ENCODE data around the gene HOXD9. TPM values are rescaled to one million over a fixed set of nuclear protein-coding genes. Genes with fewer than 3 reads are reported as not detected.

HOXD9 gene
- total and polyA plus RNA-seq, 2 of the 8 experiments (the other 6 are each of a cell fraction or from before 2014, with no cell fraction given) = not detected

- Histone ChIP-seq H2AK5ac (ENCODE audit: low read depth, low read length) (no peak overlapping the region), H4K91ac (replicated peaks; ENCODE audit: insufficient read length, low read length) (no peak overlapping the region), H3K36me3 (ENCODE audit: control insufficient read depth in 2 of 4, insufficient read depth in 4 of 4, low read length in 3 of 4) (peaks cover 0 to 5% (median 0%) of the 10 kb centered on the region in 4 experiments; a peak in 1 of 8 replicates), H3K79me1 (ENCODE audit: low read depth, low read length) (no peaks in the 10 kb centered on the region), H3K27me3 (replicated peaks in 1 of 4; ENCODE audit: control insufficient read depth in 3 of 4, extremely low read depth in 1 of 4, insufficient read depth in 3 of 4, low read length in 3 of 4) (peaks cover 97 to 100% (median 100%) of the 10 kb centered on the region in 4 experiments), H2BK5ac (ENCODE audit: low read depth, low read length) (no peak overlapping the region), H2AFZ (ENCODE audit: low read length) (no peak overlapping the region), H2BK20ac (ENCODE audit: low read length) (no peak overlapping the region), H3K79me2 (ENCODE audit: control insufficient read depth in 1 of 2, insufficient read depth in 2 of 2, low read length in 2 of 2) (no peaks in the 10 kb centered on the region), H3K18ac (ENCODE audit: extremely low read depth, low read length) (no peak overlapping the region), H2BK15ac (ENCODE audit: low read length) (no peak overlapping the region), H3K23me2 (ENCODE audit: low read depth, low read length) (0 out of 2 replicates have a peak, but pooled peaks cover 2% of the 10 kb centered on the region), H2BK120ac (replicated peaks; ENCODE audit: low read depth, low read length) (no peak overlapping the region), H3K4me2 (ENCODE audit: insufficient read depth in 1 of 2, low read depth in 2 of 2, low read length in 2 of 2) (no peak overlapping the region; a peak in 2 of 4 replicates), H2BK12ac (ENCODE audit: low read depth, low read length) (no peak overlapping the region), H3K4me3 (ENCODE audit: extremely low read depth in 1 of 4, insufficient read depth in 2 of 4, low read depth in 3 of 4, low read length in 4 of 4) (no peak overlapping the region), H4K20me1 (replicated peaks in 1 of 2; ENCODE audit: control insufficient read depth in 1 of 2, insufficient read depth in 2 of 2, low read length in 2 of 2) (peaks cover 36 to 38% of the 10 kb centered on the region in 2 experiments), H4K5ac (ENCODE audit: insufficient read length, low read depth, low read length) (no peak overlapping the region), H4K8ac (ENCODE audit: extremely low read depth, insufficient read depth, low read length) (no peak overlapping the region), H3K9ac (replicated peaks in 1 of 4; ENCODE audit: extremely low read depth in 1 of 4, low read depth in 3 of 4, low read length in 3 of 4) (no peak overlapping the region), H3K9me3 (ENCODE audit: insufficient read depth in 2 of 2, low read depth in 1 of 2, low read length in 1 of 2) (no peaks in the 10 kb centered on the region), H3K23ac (ENCODE audit: insufficient read length) (no peak overlapping the region), H3K56ac (replicated peaks; ENCODE audit: insufficient read length, low read depth, low read length) (no peak overlapping the region), H3K4me1 (replicated peaks in 1 of 4; ENCODE audit: control insufficient read depth in 3 of 4, insufficient read depth in 4 of 4, low read length in 3 of 4) (peaks cover 0 to 12% (median 6%) of the 10 kb centered on the region in 4 experiments; a peak in 5 of 7 replicates), H3K27ac (ENCODE audit: low read depth, low read length) (no peak overlapping the region), H3K14ac (ENCODE audit: insufficient read length) (no peak overlapping the region), H3K4ac (replicated peaks; ENCODE audit: insufficient read length, low read depth, low read length) (no peak overlapping the region)
- TF ChIP-seq RNF2 (IDR thresholded peaks at IDR 0.05; ENCODE audit: borderline replicate concordance, low read depth, low read length, missing control alignments, poor library complexity, severe bottlenecking) = peak; percentile 91
- TF ChIP-seq SUZ12 (IDR thresholded peaks at IDR 0.05; ENCODE audit: low read length) = peak; percentile 14
- peak; percentile 87 for TF ChIP-seq EZH2 (IDR thresholded peaks at IDR 0.05; ENCODE audit: low read depth, low read length, severe bottlenecking)
- TF ChIP-seq MAX (IDR thresholded peaks at IDR 0.05) = no peak
- CTCF ChIA-PET (ENCODE audit: partially characterized antibody) = interaction anchor here (0.8 to 3.6 kb wide), 12 partner anchors 8 to 475 kb away, joined by 3 to 26 read pairs (median 4); partner anchors contain the start of gene HOXD4
- no peak for DNase-seq (ENCODE audit: low read depth in 1 of 2, low spot score in 2 of 2)
- POLR2A ChIA-PET (ENCODE audit: partially characterized antibody) = interaction anchor here (1.3 kb wide), 1 partner anchor 23 kb away, joined by 4 read pairs; no protein-coding TSS in a partner anchor
- FAIRE-seq = no peak
- WGBS, 2 experiments (ENCODE audit: extremely low coverage in 1 of 2, insufficient coverage in 1 of 2, insufficient read length in 1 of 2, insufficient replicate concordance in 2 of 2, low coverage in 1 of 2, low lambda C conversion rate in 2 of 2, missing lambda C conversion rate in 1 of 2) = 6% methylated on average over 27 of the region's 29 CpGs; no CpG with 5 or more reads in 1 of the 2 experiments
These were observed 40.6 kb downstream of the HOXD9 start for GRCh38 chr2:176162911-176163671.
